HEK293 (cell line): ENCODE results near the gene GALNT9.
A peak's percentile ranks its signal among the peaks of the same experiment; 100 is the strongest.
"Not testable (repeated sequence)": the region's sequence is repeated elsewhere in the genome, so short reads cannot be mapped to it uniquely, and the experiment has no call there.

Experiments
- CTCF ChIA-PET: fragments of 350-600 bp; formaldehyde crosslinking; extraction: SDS; loops from one replicate; lab custom pipeline; 2021; ENCODE audit warnings: antibody characterized with exemption; lab: Yijun Ruan, JAX
- POLR2A ChIA-PET: fragments of 300-600 bp; formaldehyde crosslinking; extraction: SDS; loops from one replicate; lab custom pipeline; 2020; ENCODE audit warnings: antibody characterized with exemption, inconsistent platforms; lab: Yijun Ruan, JAX
- H3K27ac ChIP-seq: fragments of 200-500 bp; sonication (Bioruptor generic); 2 replicates; pipeline ENCODE4 v1.5.1; 2014; ENCODE audit warnings: low read depth, low read length, control low read depth, inconsistent platforms; ENCODE audit errors: extremely low read depth
- H3K36me3 ChIP-seq, 2 experiments: fragments of 200-500 bp in 1 of 2; sonication (Bioruptor generic) in 1 of 2; 1 replicate in 1 of 2; 2 replicates in 1 of 2; pipeline ENCODE4 v1.5.1; 2014 to 2017; ENCODE audit warnings: inconsistent platforms in 2 of 2, low read length in 2 of 2; ENCODE audit not compliant: control insufficient read depth in 2 of 2, insufficient read depth in 1 of 2
- H3K4me1 ChIP-seq: fragments of 200-500 bp; sonication (Bioruptor generic); 2 replicates; pipeline ENCODE4 v1.5.1; 2014; ENCODE audit warnings: mild to moderate bottlenecking, low read length, inconsistent platforms; ENCODE audit not compliant: control insufficient read depth, insufficient read depth
- H3K4me3 ChIP-seq: 2 replicates; pipeline ENCODE4 v1.5.1; 2011; ENCODE audit warnings: low read depth, mild to moderate bottlenecking, control low read depth, low read length, moderate library complexity
- H3K9me3 ChIP-seq: fragments of 200-500 bp; sonication (Bioruptor generic); 2 replicates; pipeline ENCODE4 v1.5.1; 2014; ENCODE audit warnings: low read depth, low read length, inconsistent platforms; ENCODE audit not compliant: control insufficient read depth, insufficient read depth
- EGR2 ChIP-seq: fragments of 450-650 bp; formaldehyde crosslinking; IDR thresholded peaks from 2 replicates; pipeline ENCODE4 v1.5.1; 2016; ENCODE audit warnings: low read depth, missing biosample characterization, missing genetic modification characterization
- GLIS1 ChIP-seq: fragments of 450-650 bp; formaldehyde crosslinking; IDR thresholded peaks from 2 replicates; pipeline ENCODE4 v1.5.1; 2016; ENCODE audit warnings: missing biosample characterization, missing genetic modification characterization
- GLIS2 ChIP-seq: fragments of 450-650 bp; formaldehyde crosslinking; IDR thresholded peaks from 2 replicates; pipeline ENCODE4 v1.5.1; 2016; ENCODE audit warnings: missing biosample characterization, missing genetic modification characterization
- KLF8 ChIP-seq: fragments of 450-650 bp; formaldehyde crosslinking; IDR thresholded peaks from 2 replicates; pipeline ENCODE4 v1.5.1; 2016; ENCODE audit warnings: missing biosample characterization, missing genetic modification characterization
- MEIS1 ChIP-seq: sonication (generic); formaldehyde crosslinking; IDR thresholded peaks from 2 replicates; pipeline ENCODE4 v1.8.1; 2022; ENCODE audit warnings: missing genetic modification reagents, mild to moderate bottlenecking, borderline replicate concordance
- MYNN ChIP-seq: fragments of 450-650 bp; formaldehyde crosslinking; IDR thresholded peaks from 2 replicates; pipeline ENCODE4 v1.5.1; 2016; ENCODE audit warnings: missing biosample characterization, missing genetic modification characterization, borderline replicate concordance
- PRDM1 ChIP-seq: fragments of 450-650 bp; formaldehyde crosslinking; IDR thresholded peaks from 2 replicates; pipeline ENCODE4; 2016; ENCODE audit warnings: missing biosample characterization, missing genetic modification characterization
- SP3 ChIP-seq: fragments of 450-650 bp; formaldehyde crosslinking; IDR thresholded peaks from 2 replicates; pipeline ENCODE4 v1.5.1; 2016; ENCODE audit warnings: missing biosample characterization, missing genetic modification characterization
- SP7 ChIP-seq: fragments of 450-650 bp; formaldehyde crosslinking; IDR thresholded peaks from 2 replicates; pipeline ENCODE4 v1.5.1; 2016; ENCODE audit warnings: missing biosample characterization, missing genetic modification characterization
- ZBTB10 ChIP-seq: fragments of 450-650 bp; formaldehyde crosslinking; IDR thresholded peaks from 2 replicates; pipeline ENCODE4 v1.5.1; 2016; ENCODE audit warnings: missing biosample characterization, missing genetic modification characterization
- ZFHX2 ChIP-seq: fragments of 450-650 bp; formaldehyde crosslinking; conservative IDR thresholded peaks from 2 replicates; pipeline ENCODE4 v1.5.1; 2016; ENCODE audit warnings: missing biosample characterization, missing genetic modification characterization
- ZIC2 ChIP-seq: fragments of 450-650 bp; formaldehyde crosslinking; IDR thresholded peaks from 2 replicates; pipeline ENCODE4 v1.5.1; 2016; ENCODE audit warnings: missing biosample characterization, missing genetic modification characterization
- ZNF112 ChIP-seq: fragments of 450-650 bp; formaldehyde crosslinking; IDR thresholded peaks from 2 replicates; pipeline ENCODE4 v1.5.0; 2017; ENCODE audit warnings: missing biosample characterization, missing genetic modification characterization
- ZNF138 ChIP-seq: fragments of 450-650 bp; formaldehyde crosslinking; IDR thresholded peaks from 2 replicates; pipeline ENCODE4 v1.5.1; 2016; ENCODE audit warnings: missing biosample characterization, missing genetic modification characterization, borderline replicate concordance
- ZNF362 ChIP-seq: fragments of 450-650 bp; formaldehyde crosslinking; IDR thresholded peaks from 2 replicates; pipeline ENCODE4 v1.5.1; 2016; ENCODE audit warnings: missing biosample characterization, missing genetic modification characterization
- ZNF530 ChIP-seq: fragments of 450-650 bp; formaldehyde crosslinking; IDR thresholded peaks from 2 replicates; pipeline ENCODE4 v1.5.1; 2016; ENCODE audit warnings: low read depth, missing biosample characterization, missing genetic modification characterization
- ZNF600 ChIP-seq: fragments of 450-650 bp; formaldehyde crosslinking; IDR thresholded peaks from 2 replicates; pipeline ENCODE4 v1.5.1; 2016; ENCODE audit warnings: missing biosample characterization, missing genetic modification characterization
- ZSCAN16 ChIP-seq: fragments of 450-650 bp; formaldehyde crosslinking; IDR thresholded peaks from 2 replicates; pipeline ENCODE4 v1.5.1; 2016; ENCODE audit warnings: missing biosample characterization, missing genetic modification characterization
- TF ChIP-seq, protein P1 (sequence below): fragments of 450-650 bp; formaldehyde crosslinking; IDR thresholded peaks from 2 replicates; pipeline ENCODE4 v1.5.1; 2016; ENCODE audit warnings: missing biosample characterization, missing genetic modification characterization
- TF ChIP-seq, protein P2 (sequence below): fragments of 450-650 bp; formaldehyde crosslinking; IDR thresholded peaks from 2 replicates; pipeline ENCODE4 v1.5.1; 2017; ENCODE audit warnings: missing biosample characterization, missing genetic modification characterization

The GALNT9 gene

GRCh38 chr12:132222808-132223173 is 106.6 kb downstream of the GALNT9 start:
- CTCF ChIA-PET = interaction anchor here (1.4 kb wide), 1 partner anchor 69 kb away, joined by 3 read pairs; no protein-coding TSS in a partner anchor
- H3K36me3 ChIP-seq = no peaks in the 10 kb centered on the region
- no peaks in the 10 kb centered on the region for H3K4me1 ChIP-seq
- no peaks in the 10 kb centered on the region for H3K9me3 ChIP-seq
- H3K27ac ChIP-seq = no peak overlapping the region
- TF ChIP-seq ZNF362 (tag by site-specific recombination) (no peak), MEIS1 (CRISPR knock-in tag) (no peak), ZFHX2 (tag by site-specific recombination) (peak; percentile 58), ZIC2 (tag by site-specific recombination) (no peak), EGR2 (peak; percentile 65), ZBTB10 (tag by site-specific recombination) (peak; percentile 75; the same call in 1 of the 2 replicates), ZNF112 (tag by site-specific recombination) (no peak), ZNF138 (tag by site-specific recombination) (no peak), KLF8 (tag by site-specific recombination) (no peak), ZSCAN16 (tag by site-specific recombination) (no peak), SP3 (tag by site-specific recombination) (no peak)
- TF ChIP-seq, protein P1, sequence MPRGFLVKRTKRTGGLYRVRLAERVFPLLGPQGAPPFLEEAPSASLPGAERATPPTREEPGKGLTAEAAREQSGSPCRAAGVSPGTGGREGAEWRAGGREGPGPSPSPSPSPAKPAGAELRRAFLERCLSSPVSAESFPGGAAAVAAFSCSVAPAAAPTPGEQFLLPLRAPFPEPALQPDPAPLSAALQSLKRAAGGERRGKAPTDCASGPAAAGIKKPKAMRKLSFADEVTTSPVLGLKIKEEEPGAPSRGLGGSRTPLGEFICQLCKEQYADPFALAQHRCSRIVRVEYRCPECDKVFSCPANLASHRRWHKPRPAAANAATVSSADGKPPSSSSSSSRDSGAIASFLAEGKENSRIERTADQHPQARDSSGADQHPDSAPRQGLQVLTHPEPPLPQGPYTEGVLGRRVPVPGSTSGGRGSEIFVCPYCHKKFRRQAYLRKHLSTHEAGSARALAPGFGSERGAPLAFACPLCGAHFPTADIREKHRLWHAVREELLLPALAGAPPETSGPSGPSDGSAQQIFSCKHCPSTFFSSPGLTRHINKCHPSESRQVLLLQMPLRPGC (tag by site-specific recombination) = no peak
- TF ChIP-seq, protein P2, sequence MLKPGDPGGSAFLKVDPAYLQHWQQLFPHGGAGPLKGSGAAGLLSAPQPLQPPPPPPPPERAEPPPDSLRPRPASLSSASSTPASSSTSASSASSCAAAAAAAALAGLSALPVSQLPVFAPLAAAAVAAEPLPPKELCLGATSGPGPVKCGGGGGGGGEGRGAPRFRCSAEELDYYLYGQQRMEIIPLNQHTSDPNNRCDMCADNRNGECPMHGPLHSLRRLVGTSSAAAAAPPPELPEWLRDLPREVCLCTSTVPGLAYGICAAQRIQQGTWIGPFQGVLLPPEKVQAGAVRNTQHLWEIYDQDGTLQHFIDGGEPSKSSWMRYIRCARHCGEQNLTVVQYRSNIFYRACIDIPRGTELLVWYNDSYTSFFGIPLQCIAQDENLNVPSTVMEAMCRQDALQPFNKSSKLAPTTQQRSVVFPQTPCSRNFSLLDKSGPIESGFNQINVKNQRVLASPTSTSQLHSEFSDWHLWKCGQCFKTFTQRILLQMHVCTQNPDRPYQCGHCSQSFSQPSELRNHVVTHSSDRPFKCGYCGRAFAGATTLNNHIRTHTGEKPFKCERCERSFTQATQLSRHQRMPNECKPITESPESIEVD (tag by site-specific recombination) = no peak
- TF ChIP-seq, all 188 proteins: peak for 3
- H3K4me3 ChIP-seq = no peak overlapping the region
- POLR2A ChIA-PET = no interaction called here

GRCh38 chr12:132222096-132222807 is 107.1 kb downstream of the GALNT9 start:
- CTCF ChIA-PET = interaction anchor here (0.7 to 1.4 kb wide), 2 partner anchors 61 to 68 kb away, joined by 3 read pairs; no protein-coding TSS in a partner anchor
- POLR2A ChIA-PET = no interaction called here
- no peaks in the 10 kb centered on the region for H3K9me3 ChIP-seq
- H3K4me3 ChIP-seq = no peak overlapping the region
- peak; percentile 58 for TF ChIP-seq PRDM1 (tag by site-specific recombination)
- peak; percentile 67 for TF ChIP-seq SP7
- peak; percentile 61; the same call in 1 of the 2 replicates for TF ChIP-seq MYNN (tag by site-specific recombination)
- no peak for TF ChIP-seq GLIS2 (tag by site-specific recombination)
- TF ChIP-seq ZNF600 (tag by site-specific recombination) = peak; percentile 52; the same call in 1 of the 2 replicates
- no peak for TF ChIP-seq ZNF530
- TF ChIP-seq GLIS1 (tag by site-specific recombination) = peak; percentile 80
- no peaks in the 10 kb centered on the region for H3K4me1 ChIP-seq
- no peak overlapping the region for H3K27ac ChIP-seq
- H3K36me3 ChIP-seq = no peaks in the 10 kb centered on the region

- H3K27ac ChIP-seq, H3K9me3 ChIP-seq, H3K36me3 ChIP-seq, H3K4me1 ChIP-seq, H3K4me3 ChIP-seq: not testable (repeated sequence)
- POLR2A ChIA-PET = interaction anchor here (1.3 kb wide), 1 partner anchor 66 kb away, joined by 9 read pairs; no protein-coding TSS in a partner anchor
- CTCF ChIA-PET = interaction anchor here (0.6 to 1.9 kb wide), 10 partner anchors 10 to 390 kb away, joined by 3 to 16 read pairs (median 4); no protein-coding TSS in a partner anchor
These were observed 109.6 kb downstream of the GALNT9 start for GRCh38 chr12:132219761-132220160.
